ENCODE measurements around the gene CACNA2D4.

CACNA2D4 gene

DNA sequence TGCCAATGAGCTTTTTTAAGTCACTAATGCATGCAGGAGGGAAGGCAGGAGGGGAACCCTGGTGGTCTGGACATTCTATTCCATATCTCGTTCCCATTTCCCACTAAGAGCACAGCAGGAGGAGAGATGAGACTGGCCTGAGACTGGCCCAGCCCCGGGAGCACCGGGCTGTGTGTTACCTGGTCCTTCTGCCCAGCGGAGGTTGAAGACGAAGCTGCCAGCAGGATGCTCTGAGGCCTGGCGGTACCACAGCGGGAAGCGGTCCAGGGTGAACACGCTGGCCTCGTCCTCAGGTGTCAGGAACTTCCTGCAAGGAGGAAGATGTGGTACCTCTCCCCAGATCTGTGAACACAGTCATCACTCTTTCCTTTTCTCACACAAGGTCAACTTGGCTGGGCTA, 74.2 kb downstream of the CACNA2D4 start:
- H3K27me3 ChIP-seq (ENCODE audit: insufficient read depth, poor library complexity, severe bottlenecking), result no peaks in the 10 kb centered on the region
- DNase-seq (ENCODE audit: low read depth in 1 of 2, low spot score in 1 of 2), result no peak
- H3K27ac ChIP-seq (replicated peaks), result no peak overlapping the region
- no peak overlapping the region for H3K4me3 ChIP-seq (replicated peaks; ENCODE audit: insufficient read depth, low read length)
- TF ChIP-seq SPI1 (IDR thresholded peaks at IDR 0.05; ENCODE audit: borderline replicate concordance, low read depth), result no peak
- TF ChIP-seq, protein P1, sequence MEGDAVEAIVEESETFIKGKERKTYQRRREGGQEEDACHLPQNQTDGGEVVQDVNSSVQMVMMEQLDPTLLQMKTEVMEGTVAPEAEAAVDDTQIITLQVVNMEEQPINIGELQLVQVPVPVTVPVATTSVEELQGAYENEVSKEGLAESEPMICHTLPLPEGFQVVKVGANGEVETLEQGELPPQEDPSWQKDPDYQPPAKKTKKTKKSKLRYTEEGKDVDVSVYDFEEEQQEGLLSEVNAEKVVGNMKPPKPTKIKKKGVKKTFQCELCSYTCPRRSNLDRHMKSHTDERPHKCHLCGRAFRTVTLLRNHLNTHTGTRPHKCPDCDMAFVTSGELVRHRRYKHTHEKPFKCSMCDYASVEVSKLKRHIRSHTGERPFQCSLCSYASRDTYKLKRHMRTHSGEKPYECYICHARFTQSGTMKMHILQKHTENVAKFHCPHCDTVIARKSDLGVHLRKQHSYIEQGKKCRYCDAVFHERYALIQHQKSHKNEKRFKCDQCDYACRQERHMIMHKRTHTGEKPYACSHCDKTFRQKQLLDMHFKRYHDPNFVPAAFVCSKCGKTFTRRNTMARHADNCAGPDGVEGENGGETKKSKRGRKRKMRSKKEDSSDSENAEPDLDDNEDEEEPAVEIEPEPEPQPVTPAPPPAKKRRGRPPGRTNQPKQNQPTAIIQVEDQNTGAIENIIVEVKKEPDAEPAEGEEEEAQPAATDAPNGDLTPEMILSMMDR (IDR thresholded peaks at IDR 0.05; ENCODE audit: insufficient read depth, low read length), result no peak
- no peak for TF ChIP-seq POLR2AphosphoS5 (IDR thresholded peaks at IDR 0.05; ENCODE audit: low read depth)
- TF ChIP-seq, protein P2, sequence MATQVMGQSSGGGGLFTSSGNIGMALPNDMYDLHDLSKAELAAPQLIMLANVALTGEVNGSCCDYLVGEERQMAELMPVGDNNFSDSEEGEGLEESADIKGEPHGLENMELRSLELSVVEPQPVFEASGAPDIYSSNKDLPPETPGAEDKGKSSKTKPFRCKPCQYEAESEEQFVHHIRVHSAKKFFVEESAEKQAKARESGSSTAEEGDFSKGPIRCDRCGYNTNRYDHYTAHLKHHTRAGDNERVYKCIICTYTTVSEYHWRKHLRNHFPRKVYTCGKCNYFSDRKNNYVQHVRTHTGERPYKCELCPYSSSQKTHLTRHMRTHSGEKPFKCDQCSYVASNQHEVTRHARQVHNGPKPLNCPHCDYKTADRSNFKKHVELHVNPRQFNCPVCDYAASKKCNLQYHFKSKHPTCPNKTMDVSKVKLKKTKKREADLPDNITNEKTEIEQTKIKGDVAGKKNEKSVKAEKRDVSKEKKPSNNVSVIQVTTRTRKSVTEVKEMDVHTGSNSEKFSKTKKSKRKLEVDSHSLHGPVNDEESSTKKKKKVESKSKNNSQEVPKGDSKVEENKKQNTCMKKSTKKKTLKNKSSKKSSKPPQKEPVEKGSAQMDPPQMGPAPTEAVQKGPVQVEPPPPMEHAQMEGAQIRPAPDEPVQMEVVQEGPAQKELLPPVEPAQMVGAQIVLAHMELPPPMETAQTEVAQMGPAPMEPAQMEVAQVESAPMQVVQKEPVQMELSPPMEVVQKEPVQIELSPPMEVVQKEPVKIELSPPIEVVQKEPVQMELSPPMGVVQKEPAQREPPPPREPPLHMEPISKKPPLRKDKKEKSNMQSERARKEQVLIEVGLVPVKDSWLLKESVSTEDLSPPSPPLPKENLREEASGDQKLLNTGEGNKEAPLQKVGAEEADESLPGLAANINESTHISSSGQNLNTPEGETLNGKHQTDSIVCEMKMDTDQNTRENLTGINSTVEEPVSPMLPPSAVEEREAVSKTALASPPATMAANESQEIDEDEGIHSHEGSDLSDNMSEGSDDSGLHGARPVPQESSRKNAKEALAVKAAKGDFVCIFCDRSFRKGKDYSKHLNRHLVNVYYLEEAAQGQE (IDR thresholded peaks at IDR 0.05; ENCODE audit: insufficient replicate concordance, low read depth), result no peak
- TF ChIP-seq GABPA (IDR thresholded peaks at IDR 0.05; ENCODE audit: low read depth), result no peak

DNA sequence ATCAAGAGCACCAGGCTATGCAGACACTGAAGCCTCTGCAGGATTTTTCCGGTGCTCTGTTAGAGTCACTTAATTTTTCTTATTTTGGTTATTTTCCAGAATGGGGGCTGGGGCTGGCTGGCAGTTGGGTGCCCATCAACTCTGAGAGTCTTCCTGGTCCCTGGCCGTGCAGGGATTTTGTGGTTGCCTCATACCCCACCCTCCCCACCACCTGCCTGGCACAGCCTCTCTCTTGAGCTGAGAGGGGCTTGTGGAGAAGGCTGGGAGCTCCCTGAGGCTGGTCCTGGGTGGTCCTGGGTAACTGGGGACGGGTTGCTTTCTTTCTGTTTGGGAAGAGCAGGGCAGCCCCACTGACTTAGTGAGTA, 74.8 kb downstream of the CACNA2D4 start:
- no peak for TF ChIP-seq SPI1 (IDR thresholded peaks at IDR 0.05; ENCODE audit: borderline replicate concordance, low read depth)
- TF ChIP-seq, protein P2 (IDR thresholded peaks at IDR 0.05; ENCODE audit: insufficient replicate concordance, low read depth), result no peak
- no peak for TF ChIP-seq POLR2AphosphoS5 (IDR thresholded peaks at IDR 0.05; ENCODE audit: low read depth)
- Histone ChIP-seq H3K27me3 (ENCODE audit: insufficient read depth, poor library complexity, severe bottlenecking) (no peaks in the 10 kb centered on the region), H3K4me3 (replicated peaks; ENCODE audit: insufficient read depth, low read length) (no peak overlapping the region), H3K27ac (replicated peaks) (peak overlapping the region; percentile 86; the same call in 1 of the 2 replicates)
- no peak for DNase-seq (ENCODE audit: low read depth in 1 of 2, low spot score in 1 of 2)

DNA sequence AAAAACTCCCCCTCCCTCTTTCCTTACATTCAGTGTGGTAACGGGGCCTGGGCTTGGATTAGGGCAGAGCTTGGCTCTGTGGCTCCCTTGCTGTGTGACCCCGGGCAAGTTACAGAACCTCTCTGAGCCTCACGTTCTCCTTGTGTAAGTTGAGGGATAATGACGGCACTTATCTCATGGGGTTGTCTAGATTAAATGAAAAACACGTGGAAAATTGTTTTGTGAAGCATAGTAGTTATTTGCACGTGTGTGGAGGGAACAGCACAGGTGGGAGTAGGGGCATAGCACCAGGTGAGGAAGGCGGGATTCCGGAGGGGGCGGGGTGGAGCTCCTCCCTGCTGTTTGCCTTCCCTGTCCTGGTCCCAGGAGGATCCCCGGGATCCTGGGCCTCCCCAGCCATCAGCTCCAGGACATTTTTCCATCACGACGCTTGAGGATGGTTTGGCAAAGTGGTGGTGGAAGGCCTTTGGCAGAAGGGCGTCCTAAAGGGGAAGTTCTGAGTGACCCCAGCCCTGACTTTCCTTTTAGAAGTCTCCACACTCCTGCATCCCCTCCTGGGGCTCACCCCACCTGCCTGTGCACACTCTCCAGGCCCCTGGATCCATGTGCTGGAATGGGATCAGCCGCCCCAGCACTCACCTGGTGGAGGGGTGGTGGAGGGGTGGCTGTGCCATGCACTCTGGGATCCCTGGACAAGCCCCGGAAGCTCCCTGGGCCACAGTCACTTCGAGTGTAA, 75.4 kb downstream of the CACNA2D4 start:
- DNase-seq (ENCODE audit: low read depth in 1 of 2, low spot score in 1 of 2), result no peak
- Histone ChIP-seq H3K4me3 (replicated peaks; ENCODE audit: insufficient read depth, low read length) (no peak overlapping the region), H3K27me3 (ENCODE audit: insufficient read depth, poor library complexity, severe bottlenecking) (no peaks in the 10 kb centered on the region), H3K27ac (replicated peaks) (peak overlapping the region; percentile 86)
- TF ChIP-seq, protein P2 (IDR thresholded peaks at IDR 0.05; ENCODE audit: insufficient replicate concordance, low read depth), result no peak
- TF ChIP-seq POLR2AphosphoS5 (IDR thresholded peaks at IDR 0.05; ENCODE audit: low read depth), result no peak
- TF ChIP-seq, protein P1 (IDR thresholded peaks at IDR 0.05; ENCODE audit: insufficient read depth, low read length), result no peak
- no peak for TF ChIP-seq GABPA (IDR thresholded peaks at IDR 0.05; ENCODE audit: low read depth)
- no peak for TF ChIP-seq SPI1 (IDR thresholded peaks at IDR 0.05; ENCODE audit: borderline replicate concordance, low read depth)
